ENCODE results near the gene CCDC66. TPM values are rescaled to one million over a fixed set of nuclear protein-coding genes. Genes with fewer than 3 reads are reported as not detected.
"Not testable (repeated sequence)": the region's sequence is repeated elsewhere in the genome, so short reads cannot be mapped to it uniquely, and the experiment has no call there.

The CCDC66 gene
- total RNA-seq, 2 donors from 2014 or later, result 58.4 to 71.7 TPM

DNA sequence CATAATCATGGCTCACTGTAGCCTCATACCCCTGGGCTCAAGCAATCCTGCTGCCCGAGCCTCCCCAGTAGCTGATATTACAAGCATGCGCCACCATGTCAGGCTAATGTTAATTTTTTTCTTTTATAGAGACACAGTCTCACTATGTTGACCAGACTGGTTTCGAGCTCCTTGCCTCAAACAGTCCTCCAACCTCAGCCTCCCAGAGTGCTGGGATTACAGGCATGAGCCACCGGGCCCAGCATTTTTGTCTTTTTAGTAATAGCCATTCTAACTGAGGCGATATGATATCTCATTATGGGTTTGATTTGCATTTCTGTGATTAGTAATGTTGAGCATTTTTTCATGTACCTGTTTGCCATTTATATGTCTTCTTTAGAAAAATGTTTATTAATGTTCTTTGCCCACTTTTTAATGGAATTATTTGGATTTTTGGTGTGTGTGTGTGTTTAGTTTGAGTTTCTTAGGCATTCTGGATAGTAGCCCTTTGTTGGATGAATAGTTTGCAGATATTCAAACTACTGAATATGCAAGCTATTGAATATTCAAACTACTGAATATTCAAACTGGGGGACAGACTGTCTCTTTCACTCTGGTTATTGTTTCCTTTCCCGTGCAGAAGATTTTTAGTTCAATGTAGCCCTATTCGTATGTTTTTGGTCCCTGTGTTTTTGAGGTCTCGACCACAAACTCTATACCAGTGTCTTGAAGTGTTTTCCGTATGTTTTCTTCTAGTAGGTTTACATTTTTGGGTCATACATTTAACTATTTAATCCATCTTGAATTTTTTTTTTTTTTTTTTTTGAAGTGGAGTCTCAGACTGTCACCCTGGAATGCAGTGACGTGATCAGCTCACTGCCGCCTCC is 39.2 kb downstream of the CCDC66 start:
- H3K4me3 Mint-ChIP-seq, result no peak overlapping the region

DNA sequence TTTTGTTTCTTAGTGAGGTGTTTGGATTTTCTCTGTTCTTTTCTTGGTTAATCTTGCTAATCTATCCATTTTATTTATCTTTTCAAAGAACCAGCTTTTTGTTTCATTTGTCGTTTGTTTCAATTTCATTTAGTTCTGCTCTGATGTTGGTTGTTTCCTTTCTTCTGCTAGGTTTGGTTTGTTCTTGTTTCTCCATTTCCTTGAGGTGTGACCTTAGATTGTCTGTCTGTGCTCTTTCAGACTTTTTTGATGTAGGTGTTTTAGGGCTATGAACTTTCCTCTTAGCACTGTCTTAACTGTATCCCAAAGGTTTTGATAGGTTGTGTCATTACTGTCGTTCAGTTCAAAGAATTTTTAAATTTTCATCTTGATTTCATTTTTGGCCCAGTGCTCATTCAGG is 51.5 kb downstream of the CCDC66 start:
- H3K4me3 Mint-ChIP-seq, result peak overlapping the region; percentile 49
- not testable (repeated sequence) for ATAC-seq; H3K27me3 Mint-ChIP-seq; H3K9me3 ChIP-seq (ENCODE audit: control insufficient read depth, low read length, poor library complexity, severe bottlenecking); DNase-seq; H3K36me3 Mint-ChIP-seq (ENCODE audit: low read depth)
- H3K4me1 Mint-ChIP-seq, result peaks cover 47% of the 10 kb centered on the region
- H3K27ac Mint-ChIP-seq, result peak overlapping the region; percentile 76

More for the DNA sequence above, 39.2 kb downstream of the CCDC66 start:
- ATAC-seq (no peak), DNase-seq (no peak)
- H3K9me3 ChIP-seq (ENCODE audit: control insufficient read depth, low read length, poor library complexity, severe bottlenecking), result no peaks in the 10 kb centered on the region
- peaks cover 53% of the 10 kb centered on the region for H3K4me1 Mint-ChIP-seq
- peak overlapping the region; percentile 94 for H3K27ac Mint-ChIP-seq
- H3K36me3 Mint-ChIP-seq (ENCODE audit: low read depth), result peaks cover 17% of the 10 kb centered on the region
- no peaks in the 10 kb centered on the region for H3K27me3 Mint-ChIP-seq

DNA sequence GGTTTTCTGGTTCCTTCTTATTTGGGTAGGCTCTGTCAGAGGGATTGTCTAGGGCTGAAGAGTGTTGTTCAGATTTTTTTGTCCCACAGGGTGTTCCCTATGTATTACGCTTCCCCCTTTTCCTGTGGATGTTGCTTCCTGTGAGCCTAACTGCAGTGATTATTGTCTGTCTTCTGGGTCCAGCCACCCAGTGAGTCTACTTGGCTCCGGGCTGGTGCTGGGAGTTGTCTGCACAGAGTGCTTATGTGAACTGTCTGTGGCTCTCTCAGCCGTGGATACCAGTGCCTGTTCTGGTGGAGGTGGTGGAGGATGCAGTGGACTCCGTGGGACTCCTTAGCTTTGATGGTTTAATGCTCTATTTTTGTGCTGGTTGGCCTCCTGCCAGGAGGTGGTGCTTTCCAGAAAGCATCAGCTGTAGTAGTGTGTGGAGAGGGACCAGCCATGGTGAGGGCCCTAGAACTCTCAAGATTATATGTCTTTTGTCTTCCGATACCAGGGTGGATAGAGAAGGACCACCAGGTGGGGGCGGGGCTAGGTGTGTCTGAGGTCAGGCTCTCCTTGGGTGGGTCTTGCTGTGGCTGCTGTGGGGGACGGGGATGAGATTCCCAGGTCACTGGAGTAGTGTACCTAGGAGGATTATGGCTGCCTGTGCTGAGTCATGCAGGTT is 53.8 kb downstream of the CCDC66 start:
- H3K27ac Mint-ChIP-seq, result peak overlapping the region; percentile 72
- H3K4me1 Mint-ChIP-seq, result peaks cover 48% of the 10 kb centered on the region
- no peaks in the 10 kb centered on the region for H3K9me3 ChIP-seq (ENCODE audit: control insufficient read depth, low read length, poor library complexity, severe bottlenecking)
- no peak for DNase-seq
- H3K4me3 Mint-ChIP-seq, result peak overlapping the region; percentile 37
- peaks cover 6% of the 10 kb centered on the region for H3K36me3 Mint-ChIP-seq (ENCODE audit: low read depth)
- peak; percentile 27 for ATAC-seq
- H3K27me3 Mint-ChIP-seq, result no peaks in the 10 kb centered on the region

DNA sequence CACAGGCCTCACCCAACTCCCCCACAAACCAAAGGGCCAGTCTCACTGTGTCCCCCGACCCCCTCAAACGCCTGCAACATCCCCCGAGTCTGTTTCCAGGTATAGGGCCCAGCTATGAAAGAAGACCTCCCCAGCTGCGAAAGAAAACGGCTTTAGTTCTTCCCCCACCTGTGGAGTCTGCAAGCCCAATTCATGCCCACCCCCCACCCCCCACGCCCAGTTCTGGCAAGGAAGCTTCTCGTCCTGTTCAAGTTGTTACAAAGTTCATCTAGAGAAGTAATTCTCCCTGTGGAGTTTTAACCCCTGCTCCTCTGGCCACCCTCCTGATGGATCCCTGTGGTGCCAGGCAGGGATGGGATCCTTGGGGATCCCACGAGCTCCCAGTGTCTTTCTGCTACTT is 54.4 kb downstream of the CCDC66 start:
- H3K27me3 Mint-ChIP-seq, result no peaks in the 10 kb centered on the region
- no peak for DNase-seq
- no peaks in the 10 kb centered on the region for H3K9me3 ChIP-seq (ENCODE audit: control insufficient read depth, low read length, poor library complexity, severe bottlenecking)
- ATAC-seq, result no peak
- peaks cover 48% of the 10 kb centered on the region for H3K4me1 Mint-ChIP-seq
- H3K4me3 Mint-ChIP-seq, result no peak overlapping the region
- peaks cover 8% of the 10 kb centered on the region for H3K36me3 Mint-ChIP-seq (ENCODE audit: low read depth)
- H3K27ac Mint-ChIP-seq, result peak overlapping the region; percentile 72

DNA sequence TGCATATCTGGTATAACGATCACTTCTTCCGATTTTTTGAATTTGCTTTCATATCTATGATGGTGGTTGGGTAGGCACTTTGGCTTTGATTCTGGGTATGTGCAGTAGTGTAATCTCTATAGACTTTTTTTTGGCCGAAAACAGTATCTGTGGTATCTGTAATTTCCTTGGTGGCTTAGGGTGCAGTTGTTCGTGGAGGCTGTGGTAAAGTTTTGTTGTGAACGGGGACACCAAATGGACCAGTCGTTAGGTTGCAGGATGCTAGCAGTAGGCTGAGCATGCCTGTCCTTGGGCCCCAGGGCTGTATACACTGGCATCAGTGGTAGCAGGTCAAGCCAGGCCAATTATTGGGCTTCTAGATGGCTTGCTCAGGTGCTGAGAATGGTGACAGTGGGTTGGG is 55.2 kb downstream of the CCDC66 start:
- Mint-ChIP-seq H3K27me3 (no peaks in the 10 kb centered on the region), H3K4me1 (peaks cover 48% of the 10 kb centered on the region)
- no peak for DNase-seq

DNA sequence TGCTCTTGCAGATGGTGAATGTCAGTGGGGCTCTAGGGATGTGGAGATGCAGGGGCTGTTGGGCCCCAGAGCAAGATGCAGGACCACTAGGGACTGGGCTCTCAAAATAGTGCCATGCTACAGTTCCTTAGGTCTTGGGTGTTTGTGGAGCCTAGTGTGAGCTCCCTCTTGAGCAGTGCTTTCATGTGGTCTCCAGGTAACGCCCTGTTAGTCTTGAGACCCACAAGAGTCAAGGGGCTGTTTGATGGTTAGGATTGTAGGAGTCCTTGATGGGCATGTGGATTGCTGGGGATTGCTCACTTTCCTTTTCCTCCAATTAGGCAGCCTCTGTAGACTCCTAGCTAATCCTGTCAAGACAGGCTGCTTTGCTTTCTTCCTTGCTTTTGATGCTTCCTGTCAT is 56.0 kb downstream of the CCDC66 start:
- no peak for DNase-seq
- no peaks in the 10 kb centered on the region for H3K9me3 ChIP-seq (ENCODE audit: control insufficient read depth, low read length, poor library complexity, severe bottlenecking)
- no peaks in the 10 kb centered on the region for H3K27me3 Mint-ChIP-seq
- peaks cover 42% of the 10 kb centered on the region for H3K4me1 Mint-ChIP-seq
- peaks cover 8% of the 10 kb centered on the region for H3K36me3 Mint-ChIP-seq (ENCODE audit: low read depth)
- peak overlapping the region; percentile 4 for H3K27ac Mint-ChIP-seq
- H3K4me3 Mint-ChIP-seq, result no peak overlapping the region
- no peak for ATAC-seq

More for the DNA sequence above, 55.2 kb downstream of the CCDC66 start:
- no peaks in the 10 kb centered on the region for H3K9me3 ChIP-seq (ENCODE audit: control insufficient read depth, low read length, poor library complexity, severe bottlenecking)
- Mint-ChIP-seq H3K27ac (peak overlapping the region; percentile 4), H3K4me3 (peak overlapping the region; percentile 63), H3K36me3 (ENCODE audit: low read depth) (peaks cover 8% of the 10 kb centered on the region)
- ATAC-seq, result peak; percentile 83

DNA sequence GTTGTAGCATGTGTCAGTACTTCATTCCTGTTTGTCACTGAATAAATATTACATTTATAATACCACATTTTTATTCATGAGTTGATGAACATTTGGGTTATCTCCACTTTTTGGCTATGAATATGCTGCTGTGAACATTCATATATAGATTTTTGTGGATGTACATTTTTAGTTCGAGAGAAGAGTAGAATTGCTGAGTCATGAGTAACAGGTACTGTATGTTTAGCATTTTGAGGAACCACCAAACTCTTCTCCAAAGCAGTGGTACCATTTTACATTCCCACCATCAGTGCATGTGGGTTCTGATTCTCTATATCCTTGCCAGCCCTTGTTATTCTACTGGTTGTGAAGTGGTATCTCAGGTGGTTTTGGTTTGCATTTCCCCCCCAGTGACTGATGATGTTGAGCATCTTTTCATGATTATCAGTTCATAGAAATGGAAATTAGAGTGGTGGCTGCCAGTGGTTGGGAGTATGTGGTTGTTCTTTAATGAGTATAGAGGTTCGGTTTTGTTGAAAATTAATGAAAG is 59.6 kb downstream of the CCDC66 start:
- DNase-seq (no peak), ATAC-seq (no peak)
- Mint-ChIP-seq H3K27me3 (no peaks in the 10 kb centered on the region), H3K4me3 (no peak overlapping the region), H3K27ac (peak overlapping the region; percentile 37), H3K36me3 (ENCODE audit: low read depth) (peaks cover 6% of the 10 kb centered on the region), H3K4me1 (peaks cover 21% of the 10 kb centered on the region)
- H3K9me3 ChIP-seq (ENCODE audit: control insufficient read depth, low read length, poor library complexity, severe bottlenecking), result no peaks in the 10 kb centered on the region

DNA sequence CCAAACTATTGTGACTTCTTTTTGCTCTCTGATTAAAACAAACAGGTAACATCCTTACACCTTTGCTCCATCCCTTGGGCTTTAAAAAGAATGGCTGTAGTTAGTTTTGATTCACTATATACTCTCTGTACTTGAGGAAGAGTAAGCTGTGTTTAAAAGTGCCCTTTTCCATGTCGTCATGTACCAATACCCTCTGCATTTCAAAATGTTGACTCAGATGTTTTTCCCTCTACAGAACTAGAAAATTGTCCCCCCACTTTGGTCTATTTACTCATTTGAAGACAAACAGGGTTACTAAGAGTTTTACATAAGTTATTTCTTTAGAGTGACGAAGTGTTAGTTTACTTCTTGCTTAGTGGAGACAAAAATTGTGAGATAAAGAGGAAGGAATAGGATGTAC is 63.4 kb downstream of the CCDC66 start:
- H3K9me3 ChIP-seq (ENCODE audit: control insufficient read depth, low read length, poor library complexity, severe bottlenecking), result no peaks in the 10 kb centered on the region
- H3K27me3 Mint-ChIP-seq, result no peaks in the 10 kb centered on the region
- ATAC-seq (no peak), DNase-seq (no peak)
- H3K4me3 Mint-ChIP-seq, result no peak overlapping the region
- H3K4me1 Mint-ChIP-seq, result peaks cover 10% of the 10 kb centered on the region
- H3K27ac Mint-ChIP-seq, result peak overlapping the region; percentile 85
- peaks cover 2% of the 10 kb centered on the region for H3K36me3 Mint-ChIP-seq (ENCODE audit: low read depth)

DNA sequence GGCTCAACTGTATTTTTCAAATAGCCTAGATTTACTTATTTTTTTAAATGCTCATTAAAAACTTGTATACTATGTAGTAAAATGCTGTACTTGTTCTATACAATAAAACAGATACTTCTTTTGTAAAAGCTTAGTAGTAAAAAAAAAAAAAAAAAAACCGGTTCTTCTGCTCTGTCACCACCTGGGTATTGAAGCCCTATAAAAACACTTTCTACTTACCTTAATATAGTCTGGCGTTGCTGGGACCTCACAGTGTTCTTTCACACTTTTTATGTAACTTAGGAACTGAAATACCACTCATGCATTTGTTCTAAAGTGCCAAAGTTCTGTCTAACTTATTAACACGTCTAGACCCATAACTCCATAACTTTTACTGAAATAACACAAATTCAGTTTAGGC is 64.7 kb downstream of the CCDC66 start:
- no peak for ATAC-seq
- no peaks in the 10 kb centered on the region for H3K27me3 Mint-ChIP-seq
- H3K4me1 Mint-ChIP-seq, result peaks cover 10% of the 10 kb centered on the region
- H3K27ac Mint-ChIP-seq, result no peak overlapping the region
- no peak overlapping the region for H3K4me3 Mint-ChIP-seq
- H3K36me3 Mint-ChIP-seq (ENCODE audit: low read depth), result no peaks in the 10 kb centered on the region
- DNase-seq, result no peak
- H3K9me3 ChIP-seq (ENCODE audit: control insufficient read depth, low read length, poor library complexity, severe bottlenecking), result no peaks in the 10 kb centered on the region

DNA sequence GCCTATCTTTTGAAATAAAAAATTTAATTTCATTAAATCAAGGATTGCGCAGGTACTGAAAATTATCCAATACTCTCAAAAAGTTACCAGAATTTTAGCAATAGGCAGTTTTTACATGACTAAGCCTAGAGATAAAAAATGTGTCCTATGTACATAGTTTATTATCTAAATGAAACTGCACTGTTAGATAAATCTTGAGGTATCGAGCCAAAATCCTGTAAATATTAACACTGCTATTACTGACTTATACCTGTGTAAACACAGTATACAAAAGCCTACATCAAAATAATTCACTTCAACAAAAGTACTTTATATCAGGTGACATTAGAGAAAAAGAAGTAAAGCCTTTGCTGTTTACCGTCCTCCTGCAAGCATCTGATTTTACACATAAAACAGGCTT is 65.4 kb downstream of the CCDC66 start:
- no peak for ATAC-seq
- Mint-ChIP-seq H3K4me1 (peaks cover 12% of the 10 kb centered on the region), H3K27me3 (no peaks in the 10 kb centered on the region), H3K36me3 (ENCODE audit: low read depth) (no peaks in the 10 kb centered on the region), H3K27ac (no peak overlapping the region), H3K4me3 (no peak overlapping the region)
- H3K9me3 ChIP-seq (ENCODE audit: control insufficient read depth, low read length, poor library complexity, severe bottlenecking), result no peaks in the 10 kb centered on the region
- no peak for DNase-seq

DNA sequence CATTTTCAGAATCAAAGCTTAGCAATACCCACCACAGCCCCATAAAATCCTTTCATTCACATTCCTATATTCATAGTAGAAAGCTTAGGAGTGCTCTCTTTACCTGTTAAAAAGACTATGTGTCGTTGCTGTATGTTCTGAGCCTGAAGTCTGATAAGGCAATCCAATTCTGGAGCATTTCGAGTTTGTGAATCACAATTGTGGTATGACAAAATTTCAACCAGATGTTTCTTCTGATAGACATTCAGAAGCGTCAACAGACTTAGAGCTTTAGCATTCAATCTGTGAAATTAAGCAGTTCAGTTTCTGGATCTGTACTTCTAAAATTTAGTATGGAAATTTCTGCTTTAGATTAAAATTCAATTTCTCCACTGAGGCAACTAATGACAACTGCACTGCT is 67.8 kb downstream of the CCDC66 start:
- peak overlapping the region; percentile 54 for H3K27ac Mint-ChIP-seq
- ATAC-seq (no peak), DNase-seq (no peak)
- H3K9me3 ChIP-seq (ENCODE audit: control insufficient read depth, low read length, poor library complexity, severe bottlenecking), result no peaks in the 10 kb centered on the region
- H3K36me3 Mint-ChIP-seq (ENCODE audit: low read depth), result no peaks in the 10 kb centered on the region
- no peaks in the 10 kb centered on the region for H3K27me3 Mint-ChIP-seq
- H3K4me1 Mint-ChIP-seq, result peaks cover 10% of the 10 kb centered on the region
- no peak overlapping the region for H3K4me3 Mint-ChIP-seq

DNA sequence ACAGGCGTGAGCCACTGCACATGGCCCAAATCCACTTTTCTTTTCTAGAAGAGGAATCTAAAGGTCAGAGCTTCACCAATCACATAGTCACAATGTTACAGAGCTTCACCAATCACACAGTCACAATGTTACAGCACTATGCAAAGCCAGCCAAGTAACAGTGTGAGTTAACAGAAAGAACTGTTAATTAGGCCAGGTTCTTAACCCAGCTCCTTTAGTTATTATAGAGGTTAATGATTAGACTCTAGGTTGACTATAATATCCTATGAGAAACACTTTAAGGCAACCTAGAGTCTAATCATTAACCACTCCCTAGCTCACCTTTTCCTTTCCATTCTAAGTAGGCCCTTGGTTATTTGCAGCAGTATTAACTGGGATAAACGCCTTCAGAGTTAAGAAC is 72.1 kb downstream of the CCDC66 start:
- H3K9me3 ChIP-seq (ENCODE audit: control insufficient read depth, low read length, poor library complexity, severe bottlenecking), result no peaks in the 10 kb centered on the region
- Mint-ChIP-seq H3K27me3 (no peaks in the 10 kb centered on the region), H3K27ac (peak overlapping the region; percentile 72), H3K4me1 (peaks cover 6% of the 10 kb centered on the region), H3K36me3 (ENCODE audit: low read depth) (peaks cover 2% of the 10 kb centered on the region), H3K4me3 (no peak overlapping the region)
- ATAC-seq, result no peak
- DNase-seq, result no peak

DNA sequence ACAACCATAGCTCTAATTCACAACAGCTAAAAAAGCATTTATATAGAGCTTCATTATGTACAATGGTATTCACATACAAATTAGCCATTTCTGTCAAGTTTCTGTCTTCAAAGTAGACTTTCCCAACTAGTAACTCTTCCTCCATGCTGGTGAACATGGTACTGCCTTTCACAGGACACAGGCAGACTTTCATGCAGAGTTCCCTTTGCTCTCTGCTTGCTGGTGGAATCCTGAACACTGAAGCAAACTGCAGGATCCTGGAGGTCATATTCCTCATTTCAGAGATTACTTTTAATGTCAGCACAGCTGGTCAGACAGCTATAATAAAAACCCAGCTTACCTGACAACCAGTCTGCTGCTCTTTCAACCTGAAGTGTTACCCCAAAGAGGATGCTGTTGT is 72.5 kb downstream of the CCDC66 start:
- Mint-ChIP-seq H3K27ac (no peak overlapping the region), H3K27me3 (no peaks in the 10 kb centered on the region), H3K4me3 (no peak overlapping the region), H3K4me1 (peaks cover 6% of the 10 kb centered on the region), H3K36me3 (ENCODE audit: low read depth) (peaks cover 2% of the 10 kb centered on the region)
- ATAC-seq (no peak), DNase-seq (no peak)
- H3K9me3 ChIP-seq (ENCODE audit: control insufficient read depth, low read length, poor library complexity, severe bottlenecking), result no peaks in the 10 kb centered on the region

All from T-helper 17 cell (primary cell).